Fibroblast of peridontal ligament (primary cell): Measurements from ENCODE around the gene CNTNAP4.
A peak's percentile ranks its signal among the peaks of the same experiment; 100 is the strongest.

Source experiments
- DNase-seq: peaks from one replicate; pipeline ENCODE4 v3.0.0-alpha.2; 2010; ENCODE audit errors: extremely low read depth

The CNTNAP4 gene

GRCh38 chr16:76389126-76389525 is 111.9 kb downstream of the CNTNAP4 start:
- peak; percentile 38 for DNase-seq

GRCh38 chr16:76390476-76390875 is 113.3 kb downstream of the CNTNAP4 start:
- DNase-seq = no peak

- DNase-seq = no peak
Measured at GRCh38 chr16:76396977-76397376, 119.8 kb downstream of the CNTNAP4 start.

DNA sequence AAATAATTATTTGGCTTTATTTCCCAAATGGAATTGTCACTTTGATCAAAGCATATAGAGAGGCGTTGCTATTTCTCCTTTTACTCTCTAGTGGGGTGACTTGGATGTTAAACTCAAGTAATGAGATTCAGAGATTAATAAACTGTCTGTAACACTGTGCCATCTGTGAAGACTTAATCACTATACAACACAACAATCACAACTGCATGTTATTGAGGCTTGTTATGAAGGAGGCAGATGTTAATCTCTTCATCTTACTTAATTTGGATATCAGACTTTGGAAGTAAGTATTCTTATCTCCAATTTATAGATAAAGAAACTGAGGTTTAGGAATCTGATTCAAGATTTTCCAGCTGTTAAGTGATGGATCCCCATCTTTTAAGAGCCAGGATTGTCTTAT is 132.5 kb downstream of the CNTNAP4 start:
- no peak for DNase-seq

GRCh38 chr16:76421571-76421970 is 144.4 kb downstream of the CNTNAP4 start:
- no peak for DNase-seq

- peak; percentile 11 for DNase-seq
Measured at GRCh38 chr16:76428858-76429257, 151.7 kb downstream of the CNTNAP4 start.

GRCh38 chr16:76441391-76441790 is 164.2 kb downstream of the CNTNAP4 start:
- no peak for DNase-seq

GRCh38 chr16:76441876-76442275 is 164.7 kb downstream of the CNTNAP4 start:
- DNase-seq = no peak

GRCh38 chr16:76443973-76444372 is 166.8 kb downstream of the CNTNAP4 start:
- DNase-seq = no peak

DNA sequence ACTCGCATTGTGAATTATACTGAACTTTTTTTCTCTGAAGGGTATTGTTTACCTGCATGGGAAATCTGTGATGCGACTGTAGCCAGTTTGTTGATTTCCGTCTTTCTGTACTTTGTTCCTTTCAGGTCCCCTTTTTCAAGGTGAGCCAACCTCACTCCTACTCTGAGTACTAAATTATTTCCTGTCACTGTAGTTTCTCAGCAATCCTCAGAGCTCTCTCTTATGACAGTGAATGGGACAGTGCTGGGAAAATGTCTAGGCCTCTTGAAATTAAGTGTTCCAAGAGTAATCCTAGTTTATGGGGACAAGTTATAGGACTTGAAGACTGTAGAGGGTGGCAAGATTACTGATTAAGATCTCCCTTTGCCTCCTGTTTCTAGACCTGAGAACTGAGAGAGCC is 167.6 kb downstream of the CNTNAP4 start:
- no peak for DNase-seq

DNA sequence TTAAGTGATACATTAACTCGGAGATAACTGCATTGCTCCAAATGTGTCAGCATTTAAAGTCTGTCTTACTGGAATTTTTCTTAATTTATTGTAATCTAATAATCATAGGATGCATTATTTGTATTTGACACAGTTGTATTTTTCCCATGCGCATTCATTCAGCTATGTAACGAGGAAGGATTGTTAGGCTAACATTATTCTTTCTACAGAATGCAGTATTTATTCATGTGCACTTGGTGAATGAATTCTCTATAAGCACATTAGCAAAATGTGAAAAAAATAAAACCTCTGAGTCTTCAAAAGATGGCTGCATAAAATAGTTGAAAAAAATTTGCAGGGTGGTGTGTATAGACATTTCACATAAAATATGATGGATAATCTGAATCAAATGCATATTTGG is 168.6 kb downstream of the CNTNAP4 start:
- no peak for DNase-seq

- DNase-seq = no peak
Measured at GRCh38 chr16:76446251-76446650, 169.1 kb downstream of the CNTNAP4 start.

DNA sequence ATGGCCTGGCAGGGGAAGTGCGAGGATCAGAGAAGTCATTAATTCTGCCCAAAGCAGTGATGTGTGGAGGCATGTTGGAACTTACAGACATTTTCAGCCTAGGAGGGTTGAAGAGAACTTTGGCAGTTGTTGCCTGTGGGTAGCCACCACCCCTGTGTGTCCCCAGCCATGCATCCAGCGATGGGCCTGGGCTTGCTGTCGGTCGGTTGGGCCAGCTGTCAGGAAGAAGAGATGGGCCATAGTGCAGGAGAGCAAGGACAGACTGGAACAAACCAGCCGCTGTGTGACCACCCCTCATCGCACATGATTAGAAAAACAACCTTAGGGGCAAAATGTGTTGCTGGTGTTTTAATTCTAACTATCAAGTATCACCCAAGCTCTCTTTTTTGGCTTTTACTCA is 173.7 kb downstream of the CNTNAP4 start:
- DNase-seq = no peak

- DNase-seq = no peak
Measured at GRCh38 chr16:76455257-76455656, 178.1 kb downstream of the CNTNAP4 start.

- DNase-seq = no peak
Measured at GRCh38 chr16:76456016-76456415, 178.8 kb downstream of the CNTNAP4 start.

DNA sequence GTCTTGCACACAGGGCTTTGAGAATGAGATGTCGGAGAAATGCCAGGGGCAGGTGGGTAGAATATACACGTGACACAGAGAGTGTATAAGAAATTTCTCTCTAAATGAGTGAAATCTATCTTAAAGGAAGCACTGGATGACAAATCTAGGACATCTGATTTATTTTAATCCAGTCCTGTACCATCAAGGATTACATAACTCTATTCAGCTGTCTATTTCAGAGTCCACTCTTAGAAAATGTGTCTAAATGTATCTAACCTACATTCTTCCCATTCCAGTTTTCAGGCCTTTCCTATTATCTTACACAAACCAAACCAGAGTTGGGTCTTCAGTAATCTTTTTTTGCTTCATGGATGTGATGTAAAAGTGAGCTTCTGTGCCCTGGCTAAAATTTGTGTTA is 181.9 kb downstream of the CNTNAP4 start:
- DNase-seq = no peak

DNA sequence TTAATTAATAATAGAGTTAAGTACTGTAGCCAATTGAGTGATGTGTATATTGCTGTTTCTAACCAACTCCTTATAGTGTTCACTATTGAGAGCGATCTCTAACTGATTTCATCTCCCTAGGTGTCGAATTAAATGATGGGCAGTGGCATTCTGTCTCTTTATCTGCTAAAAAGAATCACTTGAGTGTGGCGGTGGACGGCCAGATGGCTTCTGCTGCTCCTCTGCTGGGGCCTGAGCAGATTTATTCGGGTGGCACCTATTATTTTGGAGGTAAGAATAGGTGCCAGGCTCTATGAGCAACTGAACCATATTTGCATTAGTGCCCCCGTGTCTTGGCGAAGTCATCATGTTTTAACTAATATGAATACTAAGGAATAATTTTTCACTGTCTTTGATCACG is 184.6 kb downstream of the CNTNAP4 start:
- no peak for DNase-seq

- DNase-seq = no peak
Measured at GRCh38 chr16:76464955-76465620, 187.9 kb downstream of the CNTNAP4 start.

DNA sequence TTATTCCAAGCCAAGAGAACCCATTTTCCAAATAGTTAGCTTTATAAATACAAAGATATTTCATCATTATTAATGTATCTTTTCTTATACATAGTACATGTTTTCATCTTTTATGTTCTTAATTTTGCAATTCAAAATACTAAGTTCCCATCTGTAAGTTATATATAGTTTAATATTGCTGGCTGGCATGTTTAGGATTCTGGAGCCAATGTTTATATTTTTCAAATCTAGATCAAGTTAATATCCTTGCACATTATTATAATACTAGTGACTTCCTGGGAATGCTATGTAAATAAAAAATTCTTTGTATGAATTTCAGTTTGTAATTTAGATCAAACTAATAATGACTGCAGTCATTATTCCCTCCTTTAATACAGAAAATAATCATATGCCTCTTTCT is 189.7 kb downstream of the CNTNAP4 start:
- no peak for DNase-seq

GRCh38 chr16:76474048-76474447 is 196.8 kb downstream of the CNTNAP4 start:
- no peak for DNase-seq

DNA sequence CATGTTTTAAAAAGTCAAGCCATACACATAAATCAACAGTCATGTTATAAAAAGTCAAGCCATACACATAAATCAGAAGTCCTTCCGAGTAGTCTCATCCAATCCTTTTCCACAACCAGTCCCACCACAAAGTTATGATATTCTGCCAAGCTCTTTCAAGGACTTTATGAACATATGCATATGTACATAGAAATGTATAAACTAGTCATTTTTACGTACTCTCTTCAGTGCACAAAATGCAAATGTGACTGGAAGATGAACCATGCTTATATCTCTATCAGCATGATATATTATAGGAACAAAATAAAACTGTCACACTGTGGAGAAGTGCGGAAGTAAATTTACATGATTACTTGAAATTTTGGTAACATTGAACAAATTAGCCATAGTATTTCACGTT is 200.9 kb downstream of the CNTNAP4 start:
- DNase-seq = no peak

DNA sequence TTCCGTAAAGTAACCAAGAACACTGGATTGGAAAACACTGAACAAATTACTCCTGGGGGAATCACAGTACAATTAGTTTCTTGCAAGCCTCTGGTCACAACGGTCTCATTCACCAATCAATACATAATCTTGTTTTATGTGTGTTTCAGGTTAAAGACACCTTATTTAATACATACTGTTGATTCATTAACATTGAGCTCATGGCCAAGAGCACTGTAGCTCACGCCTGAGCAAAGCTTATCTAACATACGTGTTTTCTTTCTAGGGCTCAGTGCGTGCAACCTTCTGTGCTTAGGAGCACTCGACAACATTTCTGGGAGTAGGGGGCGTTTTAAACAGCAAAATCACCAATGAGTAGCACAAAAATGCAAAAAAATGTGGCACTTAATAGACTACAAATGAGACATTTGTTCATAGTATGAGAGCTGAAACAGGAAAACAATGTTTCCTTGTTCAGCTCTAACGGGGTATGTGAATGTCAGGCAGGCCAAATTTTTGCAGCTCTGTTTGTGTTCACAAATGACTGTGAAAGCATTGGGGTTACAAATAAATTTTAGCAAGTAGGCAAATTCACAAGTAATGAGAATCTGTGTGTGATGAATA is 206.2 kb downstream of the CNTNAP4 start:
- DNase-seq = no peak

DNA sequence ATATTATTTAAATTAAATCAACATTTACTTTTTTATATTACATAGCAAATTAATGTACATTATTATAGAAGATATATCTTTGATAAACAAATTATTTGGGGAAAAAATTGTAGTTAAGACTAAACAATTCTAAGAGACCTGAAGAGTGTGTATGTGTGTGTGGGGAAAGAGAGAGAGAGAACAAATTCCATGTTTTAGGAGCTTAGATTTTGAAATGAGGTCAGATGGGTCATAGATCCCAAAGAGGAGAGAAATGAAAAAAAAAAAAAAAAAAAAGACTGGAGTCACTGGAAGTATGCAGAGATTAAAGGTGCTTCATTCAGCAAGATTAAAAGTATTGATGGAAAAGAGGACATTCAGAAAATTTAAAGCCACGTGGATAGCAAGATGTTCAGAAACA is 206.8 kb downstream of the CNTNAP4 start:
- DNase-seq = no peak

GRCh38 chr16:76486740-76487139 is 209.5 kb downstream of the CNTNAP4 start:
- no peak for DNase-seq
